NOMO-1 treated with DMSO at 0.1 percent for 48 hours (cell line): Measurements from ENCODE around the gene NRARP.

ENCODE experiments used
- DNase-seq: peaks from one replicate; lab custom pipeline; 2025; ENCODE audit not compliant: unreplicated experiment; lab: John Stamatoyannopoulos, UW

Gene NRARP

DNA sequence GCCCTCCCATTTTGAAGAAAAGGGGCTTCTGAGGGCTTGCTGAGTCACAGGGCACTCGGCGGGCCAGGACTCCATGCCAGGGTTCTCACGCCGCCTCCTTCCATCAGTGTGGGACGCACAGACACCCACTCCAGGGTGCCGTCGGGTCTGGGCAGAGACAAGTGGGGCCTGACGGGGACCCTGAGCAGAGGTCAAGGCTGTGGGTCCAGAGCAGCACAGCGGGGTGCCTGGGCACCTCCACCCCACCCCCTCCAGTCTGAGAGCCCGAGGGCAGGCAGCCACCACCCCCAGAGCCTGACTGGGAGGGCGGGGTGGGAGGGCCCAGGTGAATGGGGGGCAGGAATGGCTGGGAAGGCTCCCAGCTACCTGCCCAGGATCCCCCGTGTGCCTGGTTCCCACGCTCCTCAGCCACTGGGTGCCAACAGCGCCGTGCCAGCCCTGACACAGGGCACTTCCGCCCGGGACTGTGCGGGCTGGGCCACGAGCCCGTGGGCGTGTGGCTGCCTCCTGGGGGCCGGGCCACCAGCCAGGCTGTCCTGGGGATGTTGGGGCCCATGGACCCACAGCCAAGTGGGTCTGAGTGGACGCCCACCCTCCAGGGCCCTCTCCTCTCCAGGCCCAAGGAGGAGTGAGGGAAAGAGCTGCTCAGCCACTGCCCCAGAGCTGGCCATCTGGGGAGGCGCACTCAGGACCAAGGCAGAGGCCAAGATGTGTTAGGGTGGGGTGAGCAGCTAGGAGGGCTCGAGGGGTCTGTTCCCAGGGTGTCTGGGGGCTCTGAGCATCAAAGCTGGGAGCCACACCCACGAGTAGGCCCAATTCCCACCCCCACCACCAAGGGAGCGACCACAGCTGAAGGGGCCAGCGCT is 10.1 kb upstream of the NRARP start:
- no peak for DNase-seq

DNA sequence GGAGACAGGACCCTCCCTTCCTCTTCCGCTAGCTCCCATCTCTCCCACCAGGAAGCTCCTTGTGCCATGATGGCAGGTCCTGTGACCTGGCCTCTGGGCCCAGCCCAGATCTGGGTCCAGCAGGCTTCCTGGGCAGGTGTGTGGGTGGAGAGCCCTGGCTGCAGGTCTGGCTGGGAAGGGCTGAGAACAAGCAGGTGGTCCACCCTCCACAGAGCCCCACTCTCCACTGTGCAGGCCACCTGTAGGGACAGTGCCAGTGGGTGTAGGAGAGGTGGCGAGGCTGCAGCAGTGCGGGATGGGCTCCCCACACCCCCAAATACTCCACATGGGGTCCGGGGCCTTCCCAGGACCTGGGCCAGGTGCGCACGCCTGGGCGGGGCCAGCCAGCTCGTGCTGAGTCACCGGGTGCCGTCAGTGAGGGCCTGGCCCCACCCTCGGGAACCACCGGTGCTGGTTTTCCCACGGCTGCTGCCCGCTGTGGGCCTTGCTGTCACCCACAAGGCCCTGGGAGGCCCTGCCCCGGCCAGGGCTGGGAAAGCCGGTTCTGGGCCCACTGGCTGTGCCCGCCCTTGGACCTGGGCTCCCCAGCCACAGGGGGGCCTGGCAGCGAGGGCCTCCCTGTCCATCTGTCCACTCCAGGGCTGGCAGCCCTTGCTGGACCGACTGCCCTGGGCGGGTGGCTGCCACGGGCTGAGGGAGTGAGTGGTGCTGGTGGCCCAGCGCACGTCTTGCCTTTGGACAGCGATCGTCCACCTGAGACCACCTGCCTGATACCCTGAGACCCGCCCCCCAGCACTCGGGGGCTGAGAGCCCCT is 9.3 kb upstream of the NRARP start:
- no peak for DNase-seq

DNA sequence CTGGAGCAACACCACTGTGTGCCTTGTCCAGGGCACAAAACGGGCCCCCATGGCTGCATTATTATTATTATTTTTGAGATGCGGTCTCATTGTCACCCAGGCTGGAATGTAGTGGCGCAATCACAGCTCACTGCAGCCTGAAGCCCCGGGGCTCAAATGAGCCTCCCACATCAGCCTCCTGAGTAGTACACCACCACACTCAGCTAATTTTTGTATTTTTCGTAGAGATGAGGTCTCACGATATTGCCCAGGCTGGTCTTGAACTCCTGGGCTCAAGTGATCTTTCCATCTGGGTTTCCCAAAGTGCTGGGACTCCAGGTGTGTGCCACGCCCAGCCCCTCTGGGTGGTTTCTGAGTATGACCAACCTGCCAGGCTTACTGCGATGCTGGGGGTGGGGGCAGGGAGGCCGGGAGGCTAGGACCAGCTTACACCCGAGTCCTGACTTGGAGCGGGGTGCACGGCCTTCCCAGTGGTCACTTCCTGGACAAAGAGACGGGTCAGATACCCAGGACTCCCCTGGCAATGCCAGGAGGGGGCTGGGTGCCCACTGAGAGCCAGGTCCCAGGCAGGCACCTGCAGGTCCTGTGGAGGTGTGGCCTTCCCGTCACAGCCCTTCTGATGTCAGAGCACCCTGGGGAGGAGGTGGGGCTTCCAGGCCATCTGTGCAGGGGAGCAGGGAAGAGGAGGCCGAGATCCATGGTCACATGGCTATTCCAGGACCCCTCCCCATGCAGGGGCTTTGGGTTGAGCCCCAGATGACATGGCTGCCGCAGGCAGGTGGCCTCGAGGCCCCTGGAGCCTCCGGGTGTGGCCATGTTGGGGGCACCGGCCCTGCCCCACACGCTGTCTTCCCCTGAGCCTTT is 8.3 kb upstream of the NRARP start:
- DNase-seq, result no peak

DNA sequence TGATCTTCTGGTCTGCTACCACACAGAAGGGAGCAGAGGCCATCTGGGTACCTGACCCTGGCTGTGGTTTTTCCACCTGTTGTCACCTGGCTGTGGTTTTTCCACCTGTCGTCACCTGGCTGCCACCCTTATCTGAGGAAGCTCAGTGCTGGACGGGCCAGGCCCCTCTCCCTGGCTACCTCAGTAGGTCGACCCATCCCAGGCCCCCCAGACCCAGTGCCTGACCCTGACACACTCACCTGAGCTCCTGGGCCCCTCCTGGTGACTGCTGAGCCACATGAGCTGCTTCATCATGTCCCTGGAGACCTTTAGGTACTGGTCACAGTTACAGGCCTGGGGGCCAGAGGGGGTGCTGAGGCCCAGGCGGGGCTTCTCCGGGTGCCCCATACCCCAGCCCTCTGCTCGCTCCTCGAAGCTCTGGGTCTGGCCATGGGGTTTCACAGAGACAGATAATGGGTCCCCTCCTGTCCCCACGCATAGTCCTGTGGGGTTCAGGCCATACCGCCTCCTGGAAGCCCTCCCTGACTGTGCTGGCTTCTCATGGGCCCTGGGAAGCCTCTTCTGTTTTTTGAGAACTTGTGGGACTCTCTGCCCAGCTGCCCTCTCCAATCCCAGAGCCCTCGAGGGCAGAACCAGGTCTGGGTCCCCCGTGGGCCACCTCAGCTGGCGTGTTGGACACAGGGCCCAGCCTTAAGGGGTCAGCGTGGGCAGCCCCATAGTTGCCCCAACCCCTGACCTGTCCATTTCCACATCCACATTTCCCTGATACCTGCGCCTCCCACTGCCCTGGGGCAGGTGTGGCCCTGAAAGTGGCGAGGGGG is 7.5 kb upstream of the NRARP start:
- no peak for DNase-seq

DNA sequence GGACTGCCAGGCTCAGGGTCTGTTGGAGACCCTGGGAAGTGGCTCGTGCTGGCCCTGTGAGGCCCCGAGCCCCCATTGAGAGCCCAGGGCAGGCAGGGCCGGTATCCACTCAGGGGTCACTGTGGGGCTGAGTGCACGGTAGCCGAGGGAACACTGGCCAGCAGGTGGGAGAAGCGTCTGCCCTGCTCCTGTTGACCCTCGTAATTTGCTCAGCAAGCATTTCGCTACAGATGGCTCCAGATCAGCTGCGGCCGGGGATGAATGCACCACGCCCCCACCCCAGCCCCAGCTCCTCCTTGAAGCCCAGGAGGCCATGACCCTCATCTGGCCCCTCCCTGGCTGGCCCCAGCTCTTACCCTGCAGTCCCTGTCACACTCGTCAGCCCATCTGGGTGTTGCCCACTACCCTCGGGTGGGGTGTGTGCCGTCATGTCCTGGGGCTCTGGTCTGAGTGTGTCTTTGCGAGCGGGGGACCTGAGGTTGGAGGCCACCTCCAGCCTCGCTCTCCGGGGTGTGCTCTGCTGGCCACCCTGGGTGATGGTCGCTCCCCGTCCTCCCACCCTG is 6.1 kb upstream of the NRARP start:
- DNase-seq, result no peak

DNA sequence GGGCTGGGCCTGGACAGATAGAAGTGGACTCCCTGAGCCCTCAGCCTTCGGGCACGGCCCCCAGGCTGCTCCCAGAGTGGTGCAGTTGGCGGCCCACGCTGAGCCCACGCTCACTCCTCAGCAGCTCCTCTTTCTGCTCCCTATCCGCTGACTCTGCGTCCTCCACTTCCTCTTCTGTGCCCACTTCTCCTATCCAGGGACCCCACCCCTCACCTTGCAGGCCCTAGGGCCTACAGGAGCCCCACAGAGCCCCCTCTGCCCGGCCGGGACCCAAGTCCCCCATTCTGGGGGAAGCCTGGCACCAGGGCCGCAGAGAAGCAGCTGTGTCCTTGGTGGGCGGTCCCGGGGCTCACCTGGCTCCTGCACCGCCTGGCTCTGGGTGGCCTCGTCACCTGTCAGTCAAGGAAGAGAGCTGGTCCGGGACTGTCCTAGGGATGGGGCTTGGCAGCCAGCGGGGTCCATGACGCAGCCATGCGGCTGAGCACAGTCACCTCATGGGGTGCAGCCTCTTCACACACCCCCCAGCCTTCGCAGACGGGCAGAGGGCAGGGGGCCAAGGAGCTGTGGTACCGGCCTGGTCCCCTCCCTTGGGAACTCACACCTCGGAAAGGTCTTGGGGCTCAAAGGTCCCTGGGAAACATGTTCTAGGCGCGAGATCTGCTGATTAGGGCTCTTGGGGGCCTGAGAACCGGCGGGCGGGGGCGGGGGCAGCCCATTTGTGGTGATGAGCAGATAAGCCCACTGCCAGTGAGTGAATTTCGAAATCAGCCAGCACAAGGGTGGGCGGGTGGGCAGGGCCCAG is 5.4 kb upstream of the NRARP start:
- DNase-seq, result peak; percentile 67

DNA sequence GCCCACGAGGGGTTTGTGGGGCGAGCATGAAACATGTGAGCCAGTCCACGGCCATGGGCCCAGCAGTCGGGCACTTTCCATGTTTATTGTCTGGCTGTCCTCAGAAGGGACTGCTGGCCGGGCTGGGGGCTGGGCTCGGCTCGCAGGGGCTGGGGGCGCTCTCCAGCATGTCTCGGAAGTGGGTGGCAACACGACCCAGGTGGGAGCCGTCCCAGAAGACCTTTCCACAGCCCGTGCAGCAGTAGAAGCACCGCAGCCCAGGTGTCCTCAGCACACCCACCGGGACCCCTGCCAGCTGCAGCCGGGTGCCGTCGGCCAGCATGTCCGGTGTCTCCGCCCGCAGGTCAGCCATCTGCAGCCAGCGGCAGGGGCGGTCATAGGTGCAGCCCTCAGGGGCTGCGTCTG is 4.8 kb upstream of the NRARP start:
- no peak for DNase-seq

DNA sequence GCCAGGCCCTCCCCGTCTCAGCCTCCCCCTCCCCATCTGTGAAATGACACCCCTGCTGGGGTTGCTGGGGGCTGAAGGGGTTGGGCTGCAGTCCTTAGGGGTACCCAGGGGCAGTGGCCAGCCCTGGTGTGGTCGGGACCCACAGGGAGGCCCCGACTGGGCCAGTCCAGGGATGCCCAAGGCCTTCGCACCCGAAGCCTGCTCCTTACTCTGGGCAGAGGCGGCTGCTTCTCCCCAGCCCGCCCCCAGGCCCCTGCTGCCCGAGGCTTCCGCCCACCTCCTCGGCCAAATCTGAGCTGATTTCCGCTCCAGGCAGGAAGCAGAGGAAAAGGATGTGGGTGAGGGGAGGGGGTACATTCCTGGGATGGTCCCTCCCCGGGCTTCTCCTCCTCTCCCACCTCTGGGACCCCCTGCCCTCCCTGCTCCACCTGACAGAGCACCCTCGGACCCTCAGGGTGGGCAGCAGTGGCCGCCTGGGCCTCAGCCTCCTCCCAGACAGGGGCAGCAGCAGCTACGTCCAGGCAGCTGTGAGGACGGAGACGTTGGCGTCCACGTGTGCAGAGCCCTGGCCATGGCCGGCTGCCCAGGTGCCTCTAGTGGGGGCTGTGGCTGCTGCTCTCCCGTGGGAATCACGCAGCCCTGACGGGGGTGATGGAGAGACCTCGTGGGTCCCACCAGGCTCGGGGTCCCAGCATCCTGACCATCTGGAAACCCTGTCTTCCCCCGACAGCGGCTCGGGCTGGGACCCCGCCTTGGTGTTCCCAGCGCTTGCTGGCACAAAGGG is 4.2 kb upstream of the NRARP start:
- DNase-seq, result no peak

DNA sequence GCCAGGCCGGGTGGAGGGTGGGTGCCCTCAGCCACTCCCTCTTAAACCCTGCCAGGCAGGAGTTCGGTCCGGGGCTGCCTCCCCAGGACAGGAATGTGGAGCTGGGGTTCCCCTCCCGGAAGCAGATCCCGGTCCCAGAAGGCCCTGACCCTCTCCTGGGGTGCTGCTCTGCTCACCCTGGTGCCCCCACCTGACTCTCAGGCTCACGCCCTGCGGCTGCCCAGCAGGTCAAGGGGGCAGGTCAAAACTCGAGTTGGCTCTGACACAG is 3.7 kb upstream of the NRARP start:
- no peak for DNase-seq

DNA sequence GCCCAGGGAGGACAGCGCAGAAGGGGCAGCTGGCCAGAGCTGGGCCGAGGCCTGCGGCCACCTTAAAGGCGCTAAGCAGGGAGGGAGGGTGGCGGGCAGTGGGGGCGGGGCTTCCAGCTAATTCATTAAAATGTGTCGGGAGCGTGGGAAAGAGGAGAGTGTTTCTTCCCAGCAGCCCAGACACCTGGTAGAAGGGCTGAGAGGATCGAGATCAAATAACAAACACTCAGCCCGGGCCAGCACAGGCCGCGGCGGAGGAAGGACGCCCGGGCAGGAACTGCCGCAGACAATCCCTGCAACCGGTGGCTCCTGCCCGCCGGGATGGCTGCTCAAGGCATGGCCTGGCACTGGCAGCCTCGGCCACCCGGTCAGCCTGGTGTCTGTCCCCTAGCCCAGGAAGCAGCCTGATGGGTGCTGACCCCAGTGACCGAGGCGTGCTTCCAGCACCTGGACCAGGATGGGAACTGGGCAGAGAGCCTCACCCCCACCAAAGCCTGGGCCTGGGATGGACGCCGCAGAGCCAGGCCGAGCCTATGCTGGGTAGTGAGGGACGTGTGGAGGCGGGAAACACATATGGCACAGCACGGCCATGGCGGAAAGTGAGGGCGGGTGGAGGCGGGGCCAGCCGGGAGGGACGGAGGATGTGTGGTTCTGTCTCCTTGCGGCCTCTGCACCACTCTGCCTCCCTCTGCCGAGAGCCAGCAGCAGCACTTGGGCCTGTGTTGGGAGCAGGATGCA is 3.2 kb upstream of the NRARP start:
- no peak for DNase-seq

DNA sequence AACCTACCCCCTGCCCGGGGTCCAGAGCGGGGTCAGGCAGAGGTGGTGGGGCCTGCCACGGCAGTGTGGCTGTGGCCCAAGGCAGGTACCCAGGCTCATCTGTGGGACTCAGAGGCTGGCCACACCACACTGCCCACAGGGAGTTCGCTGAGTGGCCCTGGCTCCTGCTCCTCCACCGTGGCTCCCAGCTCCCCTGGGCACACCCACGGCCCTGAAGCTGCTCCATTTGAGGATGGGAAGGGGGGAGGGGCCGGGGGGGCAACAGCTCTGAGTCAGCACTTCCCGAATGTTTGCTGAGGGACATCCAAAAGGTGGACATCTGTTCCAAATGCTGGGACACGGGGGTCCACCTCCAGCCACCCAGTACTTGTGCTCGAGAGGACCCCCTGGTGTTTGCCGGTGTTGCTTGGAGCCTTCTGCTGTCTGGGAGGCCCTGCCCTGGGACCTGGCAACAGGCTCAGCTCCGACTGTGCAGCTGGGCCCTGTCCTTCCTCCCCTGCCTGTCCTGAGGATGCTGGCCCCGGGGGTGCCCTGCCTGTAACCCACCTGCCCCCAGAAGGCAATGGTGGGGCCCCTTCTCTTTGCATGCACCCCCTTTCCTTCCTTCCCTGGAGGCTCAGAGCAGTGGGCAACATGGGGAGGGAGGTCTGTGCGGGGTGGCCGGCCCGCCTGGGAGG is 2.5 kb upstream of the NRARP start:
- no peak for DNase-seq

DNA sequence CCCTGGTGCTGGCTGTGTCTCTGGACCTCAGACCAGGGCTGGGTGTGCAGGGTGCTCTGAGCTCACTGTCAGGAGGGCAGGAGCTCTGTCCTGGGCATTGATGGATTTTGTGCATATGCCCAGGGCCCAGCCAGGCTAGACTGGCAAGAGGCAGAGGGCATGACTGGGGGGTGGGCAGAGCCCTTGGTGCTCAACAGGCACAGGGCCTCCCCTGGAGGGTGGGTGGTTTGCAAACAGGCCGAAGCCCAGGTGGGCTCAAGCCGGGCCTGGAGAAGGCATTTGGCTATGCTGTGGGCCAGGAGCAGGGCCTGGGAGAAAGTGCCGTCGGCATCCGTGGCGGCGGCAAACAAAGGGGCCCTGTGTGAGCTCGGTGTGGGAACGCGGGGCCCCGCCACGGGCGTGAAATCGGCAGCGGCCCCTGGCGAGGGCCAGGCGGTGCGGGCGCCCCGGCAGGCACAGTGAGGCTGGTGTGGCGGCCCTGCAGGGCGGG is 1.9 kb upstream of the NRARP start:
- no peak for DNase-seq

DNA sequence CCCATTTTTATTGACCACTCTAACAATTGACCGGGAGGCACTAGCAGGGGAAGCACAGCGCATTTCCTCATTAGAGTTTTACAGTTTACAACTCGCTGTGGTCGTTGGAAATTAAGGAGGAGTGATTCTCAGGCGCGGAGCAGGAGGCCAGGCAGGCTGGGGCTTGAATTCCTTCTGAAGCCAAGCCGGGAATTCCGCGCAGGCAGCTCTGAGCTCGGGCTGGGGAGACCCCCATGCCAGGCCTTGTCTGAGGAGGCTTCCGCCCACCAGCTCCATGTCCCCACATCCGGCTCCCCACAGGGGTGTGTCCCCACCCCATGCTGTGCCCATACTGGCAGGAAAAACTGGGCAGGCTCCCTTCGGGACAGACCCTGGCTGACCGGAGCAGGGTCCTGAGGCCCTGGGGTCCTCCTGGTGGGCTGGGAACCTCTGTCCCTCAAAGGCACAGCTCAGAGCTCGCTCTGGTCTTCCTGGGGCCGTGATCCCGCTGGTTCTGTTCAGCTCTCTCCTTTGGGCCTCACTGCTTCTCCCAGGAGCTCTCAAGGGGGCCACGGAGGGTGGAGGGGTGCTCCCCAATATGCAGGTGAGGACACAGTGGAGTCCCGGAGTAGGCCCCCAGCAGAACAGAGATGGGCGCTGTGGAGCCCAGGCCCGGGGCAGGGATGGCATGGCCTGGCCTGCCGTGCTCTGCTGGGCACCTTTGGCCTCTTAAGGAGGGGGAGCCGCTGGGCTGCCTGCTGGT is 1.3 kb upstream of the NRARP start:
- DNase-seq, result peak; percentile 58

DNA sequence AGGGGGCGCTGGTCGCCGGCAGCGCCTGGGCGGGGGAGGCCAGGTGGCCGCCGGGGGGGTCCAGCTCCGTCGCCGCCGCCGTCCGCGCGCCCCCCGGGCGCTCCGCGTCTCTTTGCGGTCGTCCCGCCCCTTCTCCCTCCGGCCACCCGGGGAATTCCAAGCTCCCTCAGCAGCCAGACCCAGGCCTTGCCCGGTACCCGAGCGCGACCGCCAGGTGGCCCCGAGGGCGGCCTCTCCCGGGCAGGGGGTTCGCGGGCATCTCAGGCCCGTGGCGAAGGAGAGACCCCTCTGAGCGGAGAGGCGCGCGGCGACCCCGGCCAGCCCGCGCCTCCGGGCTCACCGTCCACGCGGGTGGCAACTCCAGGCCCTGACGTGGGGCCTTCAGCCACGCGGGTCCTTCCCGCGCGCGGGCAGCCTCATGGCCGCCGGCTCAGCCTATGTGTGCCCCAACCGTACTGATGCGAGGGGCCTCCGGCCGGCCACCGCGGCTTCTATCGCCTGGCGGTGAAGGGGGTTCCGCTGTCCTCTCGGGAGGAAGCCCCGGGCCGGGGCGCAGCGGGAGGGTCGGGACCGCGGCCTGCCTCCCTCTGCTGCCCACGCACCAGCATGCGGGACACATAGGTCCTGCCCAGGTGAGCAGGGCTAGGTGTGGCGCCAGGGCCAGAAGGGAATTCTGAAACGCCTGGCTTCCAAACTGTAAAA is 529 bp upstream of the NRARP start:
- DNase-seq, result peak; percentile 72

DNA sequence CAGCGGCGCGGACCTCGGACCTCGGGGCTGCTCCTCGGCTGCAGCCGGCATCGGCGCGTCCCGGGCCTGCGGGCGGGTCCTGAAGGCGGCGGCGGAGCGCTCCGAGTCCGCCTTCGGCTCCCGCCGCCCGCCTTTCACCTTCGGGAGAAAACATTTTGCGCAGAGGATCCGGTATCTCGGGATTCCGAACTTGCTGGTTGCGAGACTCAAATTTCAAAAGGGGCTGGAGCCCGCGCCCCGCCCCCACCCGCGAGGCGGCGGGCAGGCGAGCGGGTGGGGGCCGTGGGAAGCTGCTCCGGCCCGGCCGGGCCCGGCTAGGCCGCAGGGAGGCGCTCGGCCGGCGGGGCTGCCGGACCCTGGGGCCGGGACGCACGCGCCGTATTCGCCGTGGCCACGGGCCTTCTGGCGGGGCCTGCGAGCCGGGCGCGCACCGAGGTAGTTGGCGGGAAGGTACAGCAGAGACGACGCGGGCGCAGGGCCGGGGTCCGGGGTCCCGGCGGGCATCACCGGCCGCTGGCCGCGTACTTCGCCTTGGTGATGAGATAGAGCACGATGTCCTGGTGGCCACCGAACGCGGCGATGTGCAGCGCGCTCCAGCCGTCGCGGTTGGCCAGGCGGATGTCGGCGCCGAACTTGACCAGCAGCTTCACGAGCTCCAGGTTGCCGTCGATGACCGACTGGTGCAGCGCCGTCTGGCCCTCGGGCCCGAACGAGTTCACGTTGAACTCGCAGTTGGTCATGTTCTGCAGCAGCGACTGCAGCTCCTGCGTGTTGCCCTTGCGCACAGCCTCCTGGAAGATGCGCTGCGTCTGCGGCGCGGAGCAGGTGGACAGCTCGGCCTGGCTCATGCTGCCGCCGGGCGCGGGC is 757 bp downstream of the NRARP start:
- peak; percentile 40 for DNase-seq
